ENCODE measurements around the gene KCNIP3. TPM values are rescaled to one million over a fixed set of nuclear protein-coding genes. Genes with fewer than 3 reads are reported as not detected.

KCNIP3 gene
- total RNA-seq, 2 donors from 2014 or later, result 1.5 to 2.3 TPM

DNA sequence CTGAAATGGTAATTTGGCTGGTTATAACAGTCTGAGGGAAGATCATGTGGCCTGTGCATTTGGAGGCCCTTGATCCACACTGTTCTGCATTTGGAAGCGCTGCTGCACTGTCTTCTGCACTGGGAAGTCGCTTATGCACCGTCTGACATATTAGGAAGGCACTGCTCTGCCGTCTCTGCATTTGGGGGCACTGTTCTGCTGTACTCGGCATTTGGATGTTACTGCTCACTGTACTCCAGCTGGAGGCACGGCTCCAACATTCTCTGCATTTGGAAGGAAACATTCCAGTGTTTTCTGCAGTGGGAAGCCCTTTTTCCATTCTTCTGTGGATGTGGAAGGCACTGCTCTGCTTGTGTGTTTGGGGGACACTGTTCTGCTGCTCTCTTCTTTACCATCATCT, 32.5 kb upstream of the KCNIP3 start:
- Histone ChIP-seq H3K9me3 (no peaks in the 10 kb centered on the region), H3K36me3 (no peaks in the 10 kb centered on the region), H3K27ac (no peak overlapping the region), H3K4me1 (no peaks in the 10 kb centered on the region), H3K9ac (ENCODE audit: low read depth in 2 of 2, low read length in 2 of 2) (no peak overlapping the region), H3K27me3 (no peaks in the 10 kb centered on the region), H3K4me3 (no peak overlapping the region)
- intact Hi-C loops (cut with DNase I), result no loop called here
- no peak for DNase-seq
- TF ChIP-seq, protein P1, sequence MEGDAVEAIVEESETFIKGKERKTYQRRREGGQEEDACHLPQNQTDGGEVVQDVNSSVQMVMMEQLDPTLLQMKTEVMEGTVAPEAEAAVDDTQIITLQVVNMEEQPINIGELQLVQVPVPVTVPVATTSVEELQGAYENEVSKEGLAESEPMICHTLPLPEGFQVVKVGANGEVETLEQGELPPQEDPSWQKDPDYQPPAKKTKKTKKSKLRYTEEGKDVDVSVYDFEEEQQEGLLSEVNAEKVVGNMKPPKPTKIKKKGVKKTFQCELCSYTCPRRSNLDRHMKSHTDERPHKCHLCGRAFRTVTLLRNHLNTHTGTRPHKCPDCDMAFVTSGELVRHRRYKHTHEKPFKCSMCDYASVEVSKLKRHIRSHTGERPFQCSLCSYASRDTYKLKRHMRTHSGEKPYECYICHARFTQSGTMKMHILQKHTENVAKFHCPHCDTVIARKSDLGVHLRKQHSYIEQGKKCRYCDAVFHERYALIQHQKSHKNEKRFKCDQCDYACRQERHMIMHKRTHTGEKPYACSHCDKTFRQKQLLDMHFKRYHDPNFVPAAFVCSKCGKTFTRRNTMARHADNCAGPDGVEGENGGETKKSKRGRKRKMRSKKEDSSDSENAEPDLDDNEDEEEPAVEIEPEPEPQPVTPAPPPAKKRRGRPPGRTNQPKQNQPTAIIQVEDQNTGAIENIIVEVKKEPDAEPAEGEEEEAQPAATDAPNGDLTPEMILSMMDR (IDR thresholded peaks at IDR 0.05), result no peak

DNA sequence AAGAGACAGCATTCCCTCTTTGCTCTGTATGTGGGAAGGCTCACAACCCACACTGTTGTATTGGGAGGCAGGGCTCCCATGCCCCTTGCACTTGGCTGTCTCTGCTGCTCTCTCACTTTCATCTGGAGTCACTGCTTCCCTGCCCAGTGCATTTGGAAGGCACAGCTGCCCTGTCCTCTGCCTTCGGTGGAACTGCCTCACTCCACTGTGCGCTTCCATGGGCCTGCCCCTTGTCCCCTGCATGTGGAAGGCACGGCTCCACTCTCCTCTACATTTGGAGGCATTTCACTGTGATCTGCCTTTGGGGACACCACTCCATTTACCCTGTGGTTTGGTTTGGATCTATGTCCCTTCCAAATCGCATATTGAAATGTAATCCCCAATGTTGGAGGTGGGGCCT, 32.0 kb upstream of the KCNIP3 start:
- intact Hi-C loops (cut with DNase I), result no loop called here
- Histone ChIP-seq H3K27ac (no peak overlapping the region), H3K9me3 (no peaks in the 10 kb centered on the region), H3K9ac (ENCODE audit: low read depth in 2 of 2, low read length in 2 of 2) (no peak overlapping the region), H3K4me1 (no peaks in the 10 kb centered on the region), H3K27me3 (no peaks in the 10 kb centered on the region), H3K4me3 (no peak overlapping the region), H3K36me3 (no peaks in the 10 kb centered on the region)
- no peak for DNase-seq
- TF ChIP-seq, protein P1 (IDR thresholded peaks at IDR 0.05), result no peak

DNA sequence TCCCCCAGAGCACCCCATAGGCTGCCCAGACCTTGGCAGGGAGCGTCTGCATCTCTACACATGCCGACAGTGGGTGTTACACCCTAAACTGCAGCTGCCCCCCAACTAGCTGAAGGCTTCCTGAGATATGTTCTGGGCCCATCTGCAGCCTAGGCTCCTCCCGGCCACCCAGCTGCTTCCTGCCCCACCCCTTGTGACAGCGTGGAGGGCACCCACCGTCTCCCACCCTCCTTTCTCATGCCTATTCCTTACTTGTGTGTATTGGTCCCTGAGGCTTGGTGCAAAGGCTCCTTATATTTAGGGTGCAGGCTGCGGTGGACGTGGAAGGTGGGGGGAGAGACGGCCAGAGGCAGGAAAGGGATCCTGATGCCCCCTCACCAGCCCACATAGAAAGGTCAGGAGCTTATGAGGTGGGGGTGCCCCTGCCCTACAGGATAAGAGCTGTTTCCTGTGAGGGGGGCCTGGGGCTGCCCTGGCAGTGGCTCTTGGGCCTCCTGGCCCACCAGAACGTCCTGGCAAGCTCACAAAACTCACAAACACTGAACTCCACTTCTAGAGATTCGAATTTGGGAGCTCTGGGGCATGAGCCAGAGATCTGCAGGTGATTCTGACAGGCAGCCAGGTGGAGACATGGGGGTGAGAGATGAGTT, 30.2 kb upstream of the KCNIP3 start:
- H3K4me1 ChIP-seq, result no peaks in the 10 kb centered on the region
- no peaks in the 10 kb centered on the region for H3K36me3 ChIP-seq
- H3K4me3 ChIP-seq, result no peak overlapping the region
- H3K9me3 ChIP-seq, result no peaks in the 10 kb centered on the region
- no peak overlapping the region for H3K9ac ChIP-seq (ENCODE audit: low read depth in 2 of 2, low read length in 2 of 2)
- H3K27ac ChIP-seq, result no peak overlapping the region
- no peaks in the 10 kb centered on the region for H3K27me3 ChIP-seq
- no peak for DNase-seq
- intact Hi-C loops (cut with DNase I), result no loop called here
- TF ChIP-seq, protein P1 (IDR thresholded peaks at IDR 0.05), result no peak

DNA sequence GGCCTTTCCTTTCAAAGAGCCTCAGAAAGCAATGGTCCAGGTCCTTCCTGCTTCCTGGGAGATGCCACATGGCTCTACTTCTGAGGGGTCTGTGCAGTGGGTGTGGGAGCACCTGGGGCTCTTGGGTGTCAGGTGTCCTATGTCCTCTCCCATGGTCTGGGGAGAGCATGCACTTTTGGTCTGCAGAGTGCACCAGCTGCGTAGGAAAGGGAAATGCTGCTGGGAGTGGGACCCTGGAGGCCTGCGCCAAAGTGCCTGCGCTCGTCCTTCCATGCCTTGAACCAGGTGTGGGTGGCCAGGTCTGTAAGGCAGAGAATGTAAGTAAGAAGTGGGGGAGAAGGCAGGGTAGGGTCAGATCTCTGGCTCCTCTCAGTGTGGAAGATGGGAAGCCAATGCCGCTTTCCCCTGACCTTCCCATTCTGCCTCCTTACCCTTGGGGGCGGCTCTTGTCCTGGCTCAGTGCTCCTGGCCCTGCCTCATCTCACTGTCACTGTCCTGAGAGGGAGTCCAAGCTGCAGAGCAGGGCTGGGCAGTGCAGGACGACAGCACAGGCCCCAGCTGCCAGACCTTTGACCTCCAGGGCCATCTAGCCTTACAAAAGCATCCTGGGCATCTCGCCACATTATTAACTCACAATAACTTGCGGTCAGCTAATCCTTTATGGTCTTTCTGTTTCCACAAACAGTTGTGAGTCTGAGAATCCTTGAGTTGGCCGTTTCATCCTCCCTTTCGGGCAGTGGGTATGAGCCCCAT, 29.5 kb upstream of the KCNIP3 start:
- Histone ChIP-seq H3K27ac (no peak overlapping the region), H3K4me3 (no peak overlapping the region), H3K9me3 (no peaks in the 10 kb centered on the region), H3K9ac (ENCODE audit: low read depth in 2 of 2, low read length in 2 of 2) (no peak overlapping the region), H3K4me1 (no peaks in the 10 kb centered on the region), H3K36me3 (no peaks in the 10 kb centered on the region), H3K27me3 (no peaks in the 10 kb centered on the region)
- DNase-seq, result peak; percentile 14
- intact Hi-C loops (cut with DNase I), result no loop called here
- TF ChIP-seq, protein P1 (IDR thresholded peaks at IDR 0.05), result no peak

DNA sequence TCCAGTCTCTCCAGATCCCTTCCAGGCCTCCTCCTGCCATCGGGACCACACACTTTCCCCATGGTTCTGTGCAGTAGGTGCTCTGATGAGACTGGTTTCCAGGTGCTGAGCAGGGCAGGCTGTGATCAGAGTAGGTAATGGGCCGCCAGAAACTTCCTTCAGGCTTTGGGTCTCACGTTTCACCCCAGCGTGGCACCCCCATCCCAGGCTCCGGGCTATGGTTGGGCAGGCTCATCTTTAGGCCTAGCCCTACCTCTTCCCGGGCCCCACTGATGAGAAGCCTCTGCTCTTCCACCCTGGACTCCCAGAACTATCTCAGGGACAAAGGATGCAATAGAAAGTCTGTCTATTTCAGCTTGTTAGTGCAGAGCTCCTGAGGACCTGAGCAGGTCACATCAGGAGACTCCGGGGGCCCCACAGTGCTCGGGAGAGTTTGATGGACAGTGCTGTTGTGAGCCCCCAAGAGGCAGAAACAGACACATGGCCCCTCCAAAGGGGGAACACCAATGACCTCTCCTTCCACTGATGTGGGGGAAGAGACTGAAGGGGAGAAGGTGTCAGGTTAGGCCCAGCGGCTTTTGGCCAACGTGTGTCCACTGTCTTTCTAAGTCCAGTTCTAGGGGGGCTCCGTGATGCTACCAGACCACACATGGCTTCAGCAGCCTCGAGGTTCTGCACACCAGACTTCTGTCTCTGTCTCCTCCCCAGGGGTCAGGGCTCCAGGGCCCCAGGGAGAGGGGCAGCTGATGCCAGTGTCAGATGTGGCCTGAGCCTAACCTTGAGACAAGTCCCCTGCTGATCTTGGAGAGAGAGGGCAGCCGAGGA, 28.7 kb upstream of the KCNIP3 start:
- Histone ChIP-seq H3K36me3 (no peaks in the 10 kb centered on the region), H3K9ac (ENCODE audit: low read depth in 2 of 2, low read length in 2 of 2) (no peak overlapping the region), H3K9me3 (no peaks in the 10 kb centered on the region), H3K4me3 (no peak overlapping the region), H3K27ac (no peak overlapping the region), H3K27me3 (no peaks in the 10 kb centered on the region), H3K4me1 (no peaks in the 10 kb centered on the region)
- TF ChIP-seq, protein P1 (IDR thresholded peaks at IDR 0.05), result no peak
- intact Hi-C loops (cut with DNase I), result no loop called here
- peak; percentile 9 for DNase-seq
